Esophagus muscularis mucosa (tissue), 4 donors: ENCODE data around the gene NOMO2. TPM values are rescaled to one million over a fixed set of nuclear protein-coding genes. Genes with fewer than 3 reads are reported as not detected.
A peak's percentile ranks its signal among the peaks of the same experiment; 100 is the strongest.
"Not testable (repeated sequence)": the region's sequence is repeated elsewhere in the genome, so short reads cannot be mapped to it uniquely, and the experiment has no call there.

ENCODE experiments used
- DNase-seq: peaks from one replicate; pipeline ENCODE4 v3.0.0-alpha.2; 2017; ENCODE audit errors: extremely low spot score
- H3K27ac ChIP-seq, 4 donors: fragments of 200-600 bp; sonication (generic); replicated peaks in 1 of 4; 1 replicate in 3 of 4; 2 replicates in 1 of 4; pipeline ENCODE4 v1.5.1; 2016 to 2019; ENCODE audit warnings: mild to moderate bottlenecking in 1 of 4
- H3K27me3 ChIP-seq, 4 donors: fragments of 200-600 bp; sonication (generic); one replicate each; pipeline versions ENCODE4 v1.5.1 to v1.6.0; 2016 to 2019
- H3K36me3 ChIP-seq, 4 donors: fragments of 200-600 bp; sonication (generic); one replicate each; pipeline ENCODE4 v1.5.1; 2016 to 2019
- H3K4me1 ChIP-seq, 4 donors: fragments of 200-600 bp; sonication (generic); one replicate each; pipeline ENCODE4 v1.5.1; 2016 to 2019
- H3K4me3 ChIP-seq, 4 donors: fragments of 200-600 bp; sonication (generic); 1 replicate in 2 of 4; 2 replicates in 2 of 4; pipeline ENCODE4 v1.5.1; 2016 to 2019; ENCODE audit warnings: mild to moderate bottlenecking in 4 of 4, moderate library complexity in 1 of 4
- H3K9me3 ChIP-seq, 4 donors: fragments of 200-600 bp; sonication (generic); 1 replicate in 3 of 4; 2 replicates in 1 of 4; pipeline ENCODE4 v1.5.1; 2016 to 2019
- CTCF ChIP-seq, 3 experiments: fragments of 200-600 bp in 2 of 3; fragments of 450-650 bp in 1 of 3; sonication (generic) in 2 of 3; IDR thresholded peaks; one replicate each; pipeline ENCODE4 v1.5.1; 2017 to 2019; ENCODE audit warnings: antibody characterized with exemption in 3 of 3, mild to moderate bottlenecking in 2 of 3, moderate library complexity in 1 of 3
- EP300 ChIP-seq: sonication (generic); formaldehyde crosslinking; IDR thresholded peaks from one replicate; pipeline ENCODE4 v1.6.1; 2017; ENCODE audit warnings: antibody characterized with exemption
- POLR2A ChIP-seq: fragments of 450-650 bp; IDR thresholded peaks from one replicate; pipeline ENCODE4 v1.6.1; 2017; ENCODE audit warnings: antibody characterized with exemption, moderate library complexity, mild to moderate bottlenecking, low read depth
- POLR2AphosphoS5 ChIP-seq, 2 donors: sonication (generic); formaldehyde crosslinking; IDR thresholded peaks; one replicate each; pipeline ENCODE4 v1.6.1; 2017; ENCODE audit warnings: antibody characterized with exemption in 2 of 2
- WGBS: methylation state at CpG from one replicate; pipeline ENCODE4 v1.1.5; 2018; 5-methylcytosine and 5-hydroxymethylcytosine counted together
- intact Hi-C: fragments of 100-400 bp; cut with DNase I; formaldehyde crosslinking; loops from one replicate; pipeline ENCODE4 v1.15.1; 2023
- total RNA-seq, 4 donors: library from RNA; depleted of rRNA; stranded (reverse); fragments of >200 nt; gene quantifications; one replicate each; pipeline versions ENCODE4 v1.1.0 to v1.2.1, GENCODE V29; 2016

Gene NOMO2
- total RNA-seq, 4 donors from 2014 or later = 50.4 to 91.6 (median 65.1) TPM

- H3K4me1 ChIP-seq, H3K27ac ChIP-seq, H3K4me3 ChIP-seq, H3K27me3 ChIP-seq, H3K36me3 ChIP-seq, intact Hi-C loops, H3K9me3 ChIP-seq: not testable (repeated sequence)
- WGBS = 59% methylated on average over 4 of the region's 4 CpGs
- peak; percentile 68 for DNase-seq
Measured at GRCh38 chr16:18591908-18592307, 30.0 kb upstream of the NOMO2 start.

GRCh38 chr16:18591441-18591840 lies 29.5 kb upstream of the NOMO2 start:
- DNase-seq, H3K27ac ChIP-seq, H3K9me3 ChIP-seq, H3K4me3 ChIP-seq, H3K27me3 ChIP-seq, H3K4me1 ChIP-seq, H3K36me3 ChIP-seq, intact Hi-C loops: not testable (repeated sequence)

GRCh38 chr16:18589806-18590205 lies 27.9 kb upstream of the NOMO2 start:
- intact Hi-C loops, H3K27ac ChIP-seq, H3K9me3 ChIP-seq, H3K27me3 ChIP-seq, H3K4me1 ChIP-seq, H3K36me3 ChIP-seq, H3K4me3 ChIP-seq: not testable (repeated sequence)
- 77% methylated on average over 10 of the region's 10 CpGs for WGBS
- DNase-seq = peak; percentile 12

- H3K4me3 ChIP-seq, H3K4me1 ChIP-seq, H3K36me3 ChIP-seq, H3K27me3 ChIP-seq, H3K9me3 ChIP-seq, intact Hi-C loops, H3K27ac ChIP-seq: not testable (repeated sequence)
- 76% methylated on average over 2 of the region's 5 CpGs for WGBS
- DNase-seq = peak; percentile 83
Measured at GRCh38 chr16:18586560-18587540, 25.0 kb upstream of the NOMO2 start.

- H3K4me1 ChIP-seq, H3K27me3 ChIP-seq, H3K4me3 ChIP-seq, H3K27ac ChIP-seq, H3K36me3 ChIP-seq, H3K9me3 ChIP-seq, intact Hi-C loops: not testable (repeated sequence)
- DNase-seq = peak; percentile 66
- WGBS = 97% methylated on average over 7 of the region's 10 CpGs
Measured at GRCh38 chr16:18585789-18586188, 23.9 kb upstream of the NOMO2 start.

GRCh38 chr16:18582902-18583301 lies 21.0 kb upstream of the NOMO2 start:
- Histone ChIP-seq H3K27me3 (no peaks in the 10 kb centered on the region), H3K9me3 (no peaks in the 10 kb centered on the region), H3K4me3 (no peak overlapping the region), H3K27ac (no peak overlapping the region), H3K36me3 (no peaks in the 10 kb centered on the region), H3K4me1 (no peaks in the 10 kb centered on the region)
- intact Hi-C loops = no loop called here
- peak; percentile 14 for DNase-seq
- TF ChIP-seq POLR2AphosphoS5 (IDR thresholded peaks at IDR 0.05) (no peak), EP300 (no peak), CTCF (IDR thresholded peaks at IDR 0.05) (no peak), POLR2A (no peak)
- 100% methylated on average over 1 of the region's 1 CpG for WGBS

- H3K4me3 ChIP-seq, H3K27ac ChIP-seq, H3K27me3 ChIP-seq, intact Hi-C loops, H3K4me1 ChIP-seq, H3K9me3 ChIP-seq, H3K36me3 ChIP-seq: not testable (repeated sequence)
- WGBS = 87% methylated on average over 3 of the region's 5 CpGs
- peak; percentile 39 for DNase-seq
Measured at GRCh38 chr16:18580396-18580795, 18.5 kb upstream of the NOMO2 start.

GRCh38 chr16:18579261-18579660 lies 17.4 kb upstream of the NOMO2 start:
- intact Hi-C loops, H3K9me3 ChIP-seq, H3K4me1 ChIP-seq, DNase-seq, H3K4me3 ChIP-seq, H3K27ac ChIP-seq, H3K27me3 ChIP-seq, H3K36me3 ChIP-seq: not testable (repeated sequence)
- 91% methylated on average over 2 of the region's 2 CpGs for WGBS

- WGBS = 89% methylated on average over 1 of the region's 1 CpG
- intact Hi-C loops, H3K27ac ChIP-seq: not testable (repeated sequence)
Measured at GRCh38 chr16:18577942-18578341, 16.0 kb upstream of the NOMO2 start.

GRCh38 chr16:18575945-18576344 lies 14.0 kb upstream of the NOMO2 start:
- WGBS = 0% methylated on average over 1 of the region's 2 CpGs
- H3K9me3 ChIP-seq, H3K36me3 ChIP-seq, H3K27ac ChIP-seq, H3K4me3 ChIP-seq, H3K4me1 ChIP-seq, H3K27me3 ChIP-seq, intact Hi-C loops: not testable (repeated sequence)
- peak; percentile 12 for DNase-seq

More at GRCh38 chr16:18577942-18578341, 16.0 kb upstream of the NOMO2 start:
- H3K36me3 ChIP-seq, H3K4me3 ChIP-seq, H3K27me3 ChIP-seq, H3K9me3 ChIP-seq, H3K4me1 ChIP-seq, DNase-seq: not testable (repeated sequence)

- H3K4me3 ChIP-seq, intact Hi-C loops, H3K4me1 ChIP-seq, H3K27ac ChIP-seq, H3K36me3 ChIP-seq, H3K9me3 ChIP-seq, H3K27me3 ChIP-seq: not testable (repeated sequence)
- 85% methylated on average over 11 of the region's 13 CpGs for WGBS
- peak; percentile 50 for DNase-seq
Measured at GRCh38 chr16:18575298-18575917, 13.5 kb upstream of the NOMO2 start.
